Umbilical cord (tissue), 2 donors: Measurements from ENCODE around the gene DES. TPM values are rescaled to one million over a fixed set of nuclear protein-coding genes. Genes with fewer than 3 reads are reported as not detected.
A peak's percentile ranks its signal among the peaks of the same experiment; 100 is the strongest.

ENCODE experiments used
- DNase-seq: peaks from one replicate; pipeline ENCODE4 v3.0.0-alpha.2; 2015; ENCODE audit warnings: low spot score
- total RNA-seq: library from RNA; depleted of rRNA; stranded (reverse); fragments of >200 nt; gene quantifications from one replicate; pipeline ENCODE4 v1.2.3, GENCODE V29; 2014; ENCODE audit warnings: low replicate concordance; ENCODE audit not compliant: insufficient read depth

The DES gene
- total RNA-seq, 1 donor from 2014 or later, result 2,247 TPM

DNA sequence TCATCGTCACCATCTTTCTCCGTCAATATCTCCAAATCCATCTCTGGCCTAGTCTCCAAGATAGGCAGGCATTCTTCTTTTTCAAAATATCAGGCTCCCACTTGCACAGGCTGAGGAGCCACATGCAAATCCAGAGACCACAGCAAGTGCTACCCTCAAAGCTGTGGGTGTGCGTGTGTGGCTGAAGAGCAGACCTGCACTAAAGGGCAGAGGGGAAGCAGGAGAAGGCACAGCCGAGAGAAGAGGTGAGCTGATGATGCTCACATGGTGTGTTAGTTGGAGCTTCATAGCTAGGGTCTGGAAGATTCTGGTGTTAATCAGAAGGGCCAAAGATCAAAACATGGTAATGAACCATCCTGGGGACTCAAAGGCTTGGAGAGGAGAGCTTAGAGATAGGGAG is 20.3 kb downstream of the DES start:
- no peak for DNase-seq

DNA sequence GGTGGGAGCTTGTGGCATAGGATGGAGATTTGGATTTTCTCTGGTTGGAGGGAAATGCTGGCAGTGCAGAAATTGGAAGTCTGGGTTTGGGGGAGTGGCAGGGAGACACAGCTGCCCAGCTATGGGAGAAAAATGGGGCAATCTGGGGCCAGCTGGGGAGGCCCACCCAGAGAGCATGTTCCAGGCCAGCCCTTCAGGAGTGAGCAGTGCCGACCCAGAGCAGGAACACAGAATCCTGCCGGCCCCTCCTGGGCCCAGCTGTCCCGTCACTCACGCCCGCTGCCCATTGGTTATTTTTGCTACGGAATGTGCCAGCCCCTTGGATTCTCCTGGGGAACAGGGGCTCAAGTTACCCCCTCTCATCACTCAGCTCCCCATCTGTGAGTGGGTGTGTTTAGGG is 21.3 kb downstream of the DES start:
- no peak for DNase-seq

DNA sequence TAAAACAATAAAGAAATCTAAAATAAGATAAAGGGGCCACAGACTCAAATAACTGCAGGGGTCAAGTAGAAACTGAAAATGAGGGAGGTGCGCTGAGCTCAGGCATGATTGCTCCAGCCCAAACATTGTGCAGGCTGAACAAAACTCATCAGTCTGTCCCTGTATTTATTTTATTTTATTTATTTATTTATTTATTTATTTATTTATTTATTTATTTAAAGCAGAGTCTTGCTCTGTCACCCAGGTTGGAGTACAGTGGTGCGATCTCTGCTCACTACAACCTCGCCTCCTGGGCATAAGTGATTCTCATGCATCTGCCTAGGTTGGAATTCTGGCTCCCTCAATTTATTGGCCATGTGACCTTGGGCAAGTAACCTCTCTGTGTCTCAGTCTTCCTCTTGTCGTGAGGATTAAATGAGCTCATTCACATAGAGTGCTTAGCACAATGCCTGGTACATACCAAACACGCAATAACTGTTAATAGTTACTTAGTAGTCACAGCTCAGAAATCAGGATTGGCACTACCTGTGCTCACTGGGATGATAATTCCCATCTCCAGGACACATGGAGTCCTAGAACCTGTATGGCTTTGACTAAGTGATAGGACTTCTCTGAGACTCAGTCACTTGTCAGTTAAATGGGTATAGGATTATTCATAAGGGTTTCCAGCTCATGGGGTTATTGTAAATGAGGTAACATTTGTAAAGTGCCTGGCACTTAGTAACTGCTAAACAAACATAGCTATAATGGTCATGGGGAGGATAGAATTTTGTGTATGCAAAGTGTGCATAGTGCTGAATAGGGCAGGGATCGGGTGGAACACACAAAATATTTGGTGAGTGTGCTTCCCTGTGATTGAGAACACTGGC is 22.4 kb downstream of the DES start:
- no peak for DNase-seq

DNA sequence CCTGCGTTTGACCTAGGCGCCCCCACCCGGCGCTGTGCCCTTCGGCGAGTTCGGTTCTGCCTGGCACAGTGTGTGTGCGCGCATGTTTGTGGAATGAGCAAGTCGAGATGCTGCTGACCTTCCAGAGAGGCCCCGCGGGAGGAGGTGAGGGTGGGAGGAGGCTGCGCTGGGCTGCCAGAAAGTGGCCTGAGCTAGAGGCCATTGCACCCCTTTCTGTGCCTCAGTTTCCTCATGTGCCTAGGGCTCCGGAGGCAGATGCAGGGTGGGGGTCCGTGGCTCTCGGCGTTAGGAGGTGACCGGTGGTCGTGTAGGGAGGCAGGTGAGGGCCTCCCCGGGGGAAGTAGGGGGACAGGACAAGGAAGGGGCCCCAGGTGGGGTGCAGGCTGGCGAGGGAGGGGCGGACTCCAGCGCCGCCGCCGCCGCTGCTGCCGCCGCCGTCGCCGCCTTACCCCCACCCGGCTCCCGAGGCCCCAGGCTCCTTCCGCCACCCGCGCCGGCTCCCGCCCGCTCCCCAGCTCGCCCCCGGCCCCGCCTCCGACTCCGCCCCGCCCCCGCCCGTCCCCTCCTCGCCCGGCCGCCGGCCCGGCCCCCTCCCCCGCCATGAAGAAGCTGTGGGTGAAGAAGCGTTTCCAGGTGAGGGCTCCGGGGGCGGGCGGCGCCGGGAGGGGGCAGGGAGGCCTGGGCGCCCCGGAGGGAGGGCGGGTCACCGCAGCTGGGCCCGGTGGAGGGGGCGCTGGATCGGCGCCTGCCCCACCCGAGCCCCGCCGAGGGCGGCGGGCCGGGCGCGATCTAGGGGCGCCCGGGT is 23.5 kb downstream of the DES start:
- DNase-seq, result peak; percentile 81

DNA sequence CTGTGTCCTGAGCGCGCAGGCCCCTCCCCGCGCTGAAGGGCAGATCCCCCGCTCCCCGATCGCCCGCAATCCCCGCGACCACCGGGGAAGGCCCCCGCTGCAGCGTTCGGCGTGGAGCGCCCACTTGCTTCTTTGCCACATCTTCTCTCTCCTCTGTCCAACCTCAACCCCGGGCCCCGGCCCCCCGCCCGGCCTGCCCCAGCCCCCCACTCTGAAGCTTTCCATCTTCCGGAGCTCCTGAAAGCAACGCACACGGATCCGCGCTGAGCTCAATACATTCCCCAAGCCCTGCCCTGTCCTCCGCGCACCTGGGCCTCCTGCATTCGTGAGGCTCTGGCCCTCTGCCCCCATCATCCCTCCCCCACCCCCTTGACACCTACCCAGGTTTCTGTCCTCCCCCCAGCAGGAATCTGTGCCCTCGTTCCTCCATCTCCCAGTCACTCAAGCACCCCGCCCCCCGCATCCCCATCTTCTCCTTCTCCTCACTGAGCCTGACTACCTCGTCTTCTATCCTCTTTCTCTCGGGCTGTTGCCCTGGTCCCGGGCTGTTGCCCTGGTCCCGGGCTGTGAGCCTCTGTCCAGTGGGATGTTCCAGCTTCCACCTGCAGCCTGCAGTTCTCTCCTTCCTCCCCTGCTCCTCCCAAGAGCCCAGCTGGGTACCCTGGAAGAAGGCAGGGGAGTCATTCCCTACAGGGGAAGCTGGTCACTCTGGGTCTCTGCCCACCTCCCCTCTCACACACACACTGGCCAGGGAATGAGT is 24.3 kb downstream of the DES start:
- no peak for DNase-seq

DNA sequence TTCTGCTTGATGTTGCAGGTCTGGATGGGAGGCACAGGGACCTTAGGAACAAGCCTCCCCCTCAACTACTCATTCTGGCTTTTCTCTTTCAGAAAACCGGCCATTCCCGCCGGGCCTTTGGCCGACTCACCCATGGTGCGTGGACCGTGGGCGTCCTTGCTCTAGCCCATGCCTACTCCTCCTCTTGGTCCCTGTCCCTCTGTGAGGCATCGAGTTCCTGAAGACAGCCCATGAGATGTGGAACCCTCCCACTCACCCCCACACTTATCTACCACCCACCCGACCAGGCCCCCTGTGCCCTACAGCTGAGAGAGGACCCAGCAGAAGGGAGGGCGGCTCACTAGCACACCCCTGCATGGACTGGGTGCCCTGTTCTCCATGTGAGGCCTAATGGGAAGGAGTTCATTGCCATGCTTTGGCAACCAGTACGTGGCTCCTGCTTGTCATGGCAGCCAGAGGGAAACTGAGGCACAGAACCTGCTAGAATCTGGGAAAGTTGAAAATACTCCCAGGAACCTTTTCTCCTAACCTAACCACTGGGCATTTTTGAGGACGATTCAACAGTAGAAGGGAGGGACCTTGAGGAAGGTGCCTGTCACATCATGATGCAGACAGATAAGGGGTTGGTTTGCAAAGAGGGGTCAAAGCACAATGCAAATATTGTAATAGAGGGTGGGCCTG is 25.0 kb downstream of the DES start:
- no peak for DNase-seq

DNA sequence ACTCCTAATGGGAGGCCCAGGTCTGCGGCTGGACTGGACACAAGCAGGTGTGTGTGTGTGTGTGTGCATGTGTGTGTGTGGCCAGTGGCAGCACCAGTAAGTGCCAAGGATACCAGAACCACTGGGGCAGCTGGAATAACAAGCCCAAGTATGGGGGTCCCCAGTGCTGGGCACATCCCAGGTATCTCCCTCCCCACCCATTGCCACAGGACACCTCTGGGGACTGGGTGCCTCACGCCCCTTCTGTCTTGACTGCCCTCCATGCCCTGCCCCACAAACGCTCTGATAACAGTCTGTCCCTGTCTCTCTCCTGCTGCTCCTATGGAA is 25.5 kb downstream of the DES start:
- no peak for DNase-seq

DNA sequence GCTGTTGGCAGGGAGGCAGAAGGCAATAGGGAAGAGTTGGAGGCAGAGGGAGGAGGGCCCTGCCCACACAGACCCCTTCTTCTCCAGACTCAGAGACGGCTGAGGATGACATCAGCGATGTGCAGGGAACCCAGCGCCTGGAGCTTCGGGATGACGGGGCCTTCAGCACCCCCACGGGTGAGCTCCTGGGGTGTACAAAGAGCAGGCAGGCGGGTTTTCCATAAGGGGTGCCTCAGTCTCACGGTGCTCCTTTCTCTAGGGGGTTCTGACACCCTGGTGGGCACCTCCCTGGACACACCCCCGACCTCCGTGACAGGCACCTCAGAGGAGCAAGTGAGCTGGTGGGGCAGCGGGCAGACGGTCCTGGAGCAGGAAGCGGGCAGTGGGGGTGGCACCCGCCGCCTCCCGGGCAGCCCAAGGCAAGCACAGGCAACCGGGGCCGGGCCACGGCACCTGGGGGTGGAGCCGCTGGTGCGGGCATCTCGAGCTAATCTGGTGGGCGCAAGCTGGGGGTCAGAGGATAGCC is 26.5 kb downstream of the DES start:
- DNase-seq, result peak; percentile 70

DNA sequence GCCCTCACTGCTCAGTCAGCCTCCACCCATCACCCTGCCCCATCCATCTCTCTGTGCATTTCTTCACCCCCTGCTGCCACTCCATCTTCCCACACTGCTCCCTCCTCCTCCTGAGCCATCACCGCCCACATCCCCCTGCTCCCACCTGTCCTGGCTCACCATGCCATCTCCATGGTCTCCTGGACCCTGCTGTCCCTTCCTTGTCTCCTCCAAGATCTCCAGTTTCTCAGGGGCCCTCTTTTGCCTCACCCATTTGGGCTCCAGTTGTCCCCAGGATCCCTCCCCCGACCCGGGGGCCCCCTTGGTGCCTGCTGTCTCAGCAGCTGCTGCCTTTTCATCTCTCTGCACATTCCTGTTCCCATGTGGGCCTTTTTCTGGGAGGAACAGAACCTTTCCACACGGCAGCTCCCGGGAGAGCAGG is 27.1 kb downstream of the DES start:
- DNase-seq, result peak; percentile 59

DNA sequence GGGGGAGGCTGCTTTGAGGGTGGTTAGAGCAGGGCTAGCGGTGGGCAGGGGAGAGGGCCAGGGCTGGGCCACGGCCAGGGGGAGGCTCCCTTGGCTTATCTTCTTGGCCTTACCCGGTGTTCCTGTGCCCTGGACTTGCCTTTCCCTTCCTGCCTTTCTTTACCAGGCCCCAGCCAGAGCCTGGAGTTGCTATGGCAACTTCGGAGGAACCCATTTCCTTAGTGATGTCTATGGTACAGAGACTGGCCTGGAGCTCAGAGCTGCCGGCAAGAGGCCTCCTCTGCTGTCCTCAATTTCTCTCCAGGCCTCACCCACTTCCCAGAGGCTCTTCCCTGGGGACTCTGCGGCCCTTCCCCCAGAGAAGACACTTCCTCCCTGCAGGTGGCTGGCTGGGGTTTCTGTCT is 27.9 kb downstream of the DES start:
- DNase-seq, result peak; percentile 91

DNA sequence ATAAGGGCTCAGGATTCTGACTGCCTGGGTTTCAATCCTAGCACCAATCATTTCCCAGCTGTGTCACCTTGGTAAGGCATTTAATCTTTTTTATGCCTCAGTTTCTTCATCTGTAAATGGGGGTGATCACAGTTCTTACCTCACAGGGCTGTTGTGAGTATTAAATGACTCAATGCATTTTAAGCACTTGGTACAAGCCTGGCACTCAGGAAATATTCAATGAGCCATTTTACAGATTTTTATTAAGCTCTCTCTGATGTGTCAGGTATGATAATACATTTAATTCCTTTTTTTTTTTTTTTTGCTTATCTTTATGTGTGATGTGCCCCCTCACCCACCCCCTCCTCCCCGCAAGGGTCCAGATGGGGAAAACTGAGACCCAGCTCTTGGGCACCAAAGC is 28.5 kb downstream of the DES start:
- DNase-seq, result no peak

DNA sequence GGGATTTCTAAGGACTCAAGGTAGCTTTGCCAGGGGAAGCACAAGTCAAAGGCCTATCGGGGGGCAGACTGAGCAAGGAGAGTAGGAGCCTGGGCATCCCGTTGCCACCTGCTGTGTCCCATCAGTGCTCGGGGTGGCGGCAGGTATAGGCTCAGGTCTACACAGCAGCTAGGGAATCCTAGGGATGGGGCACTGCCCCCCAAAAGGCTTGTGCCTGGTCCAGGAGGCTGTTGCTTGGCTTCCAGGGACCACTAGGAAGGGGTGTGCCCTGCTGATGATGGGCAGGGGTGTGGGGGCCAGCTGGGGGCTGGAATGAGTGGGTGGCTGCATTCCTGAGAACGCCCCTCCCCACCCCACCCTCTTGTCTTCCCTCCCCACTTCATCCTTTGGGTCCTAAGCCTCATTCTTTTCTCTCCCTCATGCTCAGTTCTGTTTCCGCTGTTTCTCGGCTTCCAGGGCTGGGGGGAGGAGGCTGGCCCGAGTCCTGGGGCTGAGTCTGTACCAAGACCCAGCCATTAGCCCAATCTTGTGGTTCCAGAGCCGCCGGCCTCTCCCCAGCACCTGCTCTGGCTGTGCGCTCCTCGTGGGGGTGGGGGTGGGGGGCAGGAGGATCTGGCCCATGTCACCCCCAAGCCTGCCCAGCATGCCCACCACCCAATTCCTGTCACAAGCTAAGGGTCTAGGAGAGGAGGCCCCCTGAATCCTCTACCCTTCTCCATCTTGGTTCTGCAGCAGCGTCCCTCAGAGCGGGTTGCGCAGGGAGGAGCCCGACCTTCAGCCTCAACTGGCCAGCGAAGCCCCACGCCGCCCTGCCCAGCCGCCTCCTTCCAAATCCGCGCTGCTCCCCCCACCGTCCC is 29.3 kb downstream of the DES start:
- peak; percentile 64 for DNase-seq

DNA sequence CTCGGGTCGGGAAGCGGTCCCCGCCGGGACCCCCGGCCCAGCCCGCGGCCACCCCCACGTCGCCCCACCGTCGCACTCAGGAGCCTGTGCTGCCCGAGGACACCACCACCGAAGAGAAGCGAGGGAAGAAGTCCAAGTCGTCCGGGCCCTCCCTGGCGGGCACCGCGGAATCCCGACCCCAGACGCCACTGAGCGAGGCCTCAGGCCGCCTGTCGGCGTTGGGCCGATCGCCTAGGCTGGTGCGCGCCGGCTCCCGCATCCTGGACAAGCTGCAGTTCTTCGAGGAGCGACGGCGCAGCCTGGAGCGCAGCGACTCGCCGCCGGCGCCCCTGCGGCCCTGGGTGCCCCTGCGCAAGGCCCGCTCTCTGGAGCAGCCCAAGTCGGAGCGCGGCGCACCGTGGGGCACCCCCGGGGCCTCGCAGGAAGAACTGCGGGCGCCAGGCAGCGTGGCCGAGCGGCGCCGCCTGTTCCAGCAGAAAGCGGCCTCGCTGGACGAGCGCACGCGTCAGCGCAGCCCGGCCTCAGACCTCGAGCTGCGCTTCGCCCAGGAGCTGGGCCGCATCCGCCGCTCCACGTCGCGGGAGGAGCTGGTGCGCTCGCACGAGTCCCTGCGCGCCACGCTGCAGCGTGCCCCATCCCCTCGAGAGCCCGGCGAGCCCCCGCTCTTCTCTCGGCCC is 30.1 kb downstream of the DES start:
- DNase-seq, result no peak

DNA sequence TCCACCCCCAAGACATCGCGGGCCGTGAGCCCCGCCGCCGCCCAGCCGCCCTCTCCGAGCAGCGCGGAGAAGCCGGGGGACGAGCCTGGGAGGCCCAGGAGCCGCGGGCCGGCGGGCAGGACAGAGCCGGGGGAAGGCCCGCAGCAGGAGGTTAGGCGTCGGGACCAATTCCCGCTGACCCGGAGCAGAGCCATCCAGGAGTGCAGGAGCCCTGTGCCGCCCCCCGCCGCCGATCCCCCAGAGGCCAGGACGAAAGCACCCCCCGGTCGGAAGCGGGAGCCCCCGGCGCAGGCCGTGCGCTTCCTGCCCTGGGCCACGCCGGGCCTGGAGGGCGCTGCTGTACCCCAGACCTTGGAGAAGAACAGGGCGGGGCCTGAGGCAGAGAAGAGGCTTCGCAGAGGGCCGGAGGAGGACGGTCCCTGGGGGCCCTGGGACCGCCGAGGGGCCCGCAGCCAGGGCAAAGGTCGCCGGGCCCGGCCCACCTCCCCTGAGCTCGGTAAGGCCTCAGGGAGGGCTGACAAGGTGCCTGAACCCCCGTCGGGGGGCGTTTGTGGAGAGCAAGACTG is 30.7 kb downstream of the DES start:
- DNase-seq, result no peak

DNA sequence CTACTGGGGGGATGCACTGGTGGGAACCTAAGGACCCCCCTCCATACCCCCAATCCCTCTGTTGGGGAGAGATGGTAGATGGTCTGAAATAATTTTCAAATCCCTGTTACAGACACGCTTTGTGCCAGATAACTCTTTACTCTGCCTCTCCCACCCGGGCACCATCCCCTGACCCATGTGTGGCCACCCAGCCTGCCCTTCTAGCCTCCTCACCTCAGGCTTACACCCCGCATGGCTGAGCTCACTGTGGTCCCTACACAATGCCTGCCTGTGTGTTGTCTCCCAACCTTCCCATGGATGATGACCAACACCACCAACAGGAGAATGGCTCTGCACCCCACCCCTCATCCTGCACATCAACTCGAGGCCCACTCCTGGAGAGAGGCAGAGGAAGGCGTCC is 31.4 kb downstream of the DES start:
- no peak for DNase-seq

DNA sequence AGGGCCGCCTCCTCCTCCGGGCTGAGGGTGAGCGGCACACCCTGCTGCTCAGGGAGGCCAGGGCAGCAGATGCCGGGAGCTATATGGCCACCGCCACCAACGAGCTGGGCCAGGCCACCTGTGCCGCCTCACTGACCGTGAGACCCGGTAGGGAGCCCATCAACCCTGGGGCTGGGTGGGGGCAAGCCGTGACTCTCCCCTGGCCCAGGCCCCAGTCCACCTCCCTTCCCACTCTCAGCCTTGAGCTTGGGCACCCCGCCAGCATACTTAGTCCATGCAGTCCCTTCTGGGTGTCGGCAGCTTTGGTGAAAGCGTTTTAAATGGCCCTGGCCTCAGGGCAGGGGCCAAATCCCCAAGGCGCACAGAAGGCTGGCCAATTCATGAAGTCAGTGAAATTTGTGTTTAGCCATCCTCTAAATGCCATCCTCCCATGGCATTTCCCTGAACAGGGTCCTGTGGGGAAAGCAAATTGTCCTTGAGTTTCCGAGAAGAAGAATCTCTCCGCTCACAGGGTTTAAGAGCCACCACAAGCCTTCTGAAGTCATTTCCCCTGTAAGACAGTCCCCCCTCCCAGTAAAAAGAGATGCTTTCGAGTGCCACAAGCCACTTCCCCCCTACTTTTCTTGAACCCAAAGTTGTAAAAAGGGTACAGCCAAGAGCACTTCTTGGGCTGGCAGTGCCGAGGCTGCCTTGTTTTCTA is 33.6 kb downstream of the DES start:
- peak; percentile 77 for DNase-seq

DNA sequence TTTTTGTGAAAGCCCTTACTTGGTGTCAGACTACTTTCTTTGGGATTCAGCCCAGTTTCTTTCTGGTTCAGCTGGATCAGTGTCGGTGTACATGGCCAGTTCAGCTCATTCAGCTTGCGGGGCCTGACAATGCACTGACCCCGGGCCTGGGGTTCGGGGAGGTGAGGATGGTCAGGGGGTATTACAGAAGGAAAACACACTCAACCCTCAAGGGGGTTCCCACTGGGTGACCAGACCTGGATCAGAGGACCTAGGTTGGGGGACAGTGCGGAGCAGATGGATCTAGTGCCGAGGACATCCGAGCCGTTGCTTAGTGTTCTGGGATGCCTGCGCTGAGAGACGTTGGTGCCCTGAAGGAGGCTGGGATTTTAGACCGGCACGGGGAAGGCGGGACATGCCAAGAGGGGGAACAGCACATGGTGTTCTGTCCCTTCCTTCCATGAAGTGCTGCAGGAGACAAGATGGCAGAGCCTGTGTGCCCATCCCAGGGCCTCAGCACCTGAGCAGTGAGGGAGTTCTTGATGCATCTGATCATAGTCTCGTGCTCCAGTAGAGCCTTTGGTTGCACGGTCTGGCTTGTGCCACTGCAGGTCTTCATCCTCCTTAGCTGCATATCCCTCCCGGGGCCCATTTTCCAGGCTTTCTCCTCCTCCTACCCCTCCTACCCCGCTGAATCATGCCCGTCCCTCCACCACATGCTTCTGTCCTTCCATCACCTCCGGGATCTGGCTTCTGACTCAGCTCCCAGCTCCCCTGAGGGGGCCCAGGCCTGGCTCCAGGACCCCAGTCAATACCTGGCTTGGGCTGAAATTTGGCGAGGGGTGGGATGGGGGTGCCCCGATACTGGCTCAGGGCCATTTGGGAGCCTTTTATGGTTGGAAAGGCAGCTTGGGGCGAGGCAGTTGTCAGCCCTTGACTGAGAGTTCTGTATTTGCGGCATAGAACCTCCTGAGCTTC is 34.5 kb downstream of the DES start:
- DNase-seq, result peak; percentile 98
